Neural progenitor cell (in vitro differentiated cells): ENCODE results near the gene BRSK2. TPM values are rescaled to one million over a fixed set of nuclear protein-coding genes. Genes with fewer than 3 reads are reported as not detected.

Experiments
- DNase-seq: peaks from one replicate; pipeline ENCODE4 v3.0.0-alpha.2; 2016; ENCODE audit warnings: low spot score
- H2AFZ ChIP-seq: fragments of 200-600 bp; sonication (generic); replicated peaks from 2 replicates; pipeline ENCODE4 v1.6.1; 2016; ENCODE audit warnings: antibody characterized with exemption
- H3F3A ChIP-seq: fragments of 200-600 bp; sonication (generic); 2 replicates; pipeline ENCODE4 v1.6.1; 2016; ENCODE audit warnings: antibody characterized with exemption, low read depth
- H3K27ac ChIP-seq: fragments of 200-600 bp; sonication (generic); 2 replicates; pipeline ENCODE4 v1.5.1; 2016; ENCODE audit warnings: mild to moderate bottlenecking
- H3K27me3 ChIP-seq: fragments of 200-600 bp; sonication (generic); 2 replicates; pipeline ENCODE4 v1.6.1; 2016; ENCODE audit warnings: mild to moderate bottlenecking, moderate library complexity
- H3K36me3 ChIP-seq: fragments of 200-600 bp; sonication (generic); 2 replicates; pipeline ENCODE4 v1.5.1; 2016
- H3K4me1 ChIP-seq: fragments of 200-600 bp; sonication (generic); 2 replicates; pipeline ENCODE4 v1.6.1; 2016; ENCODE audit warnings: mixed run types
- H3K4me2 ChIP-seq: fragments of 200-600 bp; sonication (generic); 2 replicates; pipeline ENCODE4 v1.6.1; 2016
- H3K4me3 ChIP-seq: fragments of 200-600 bp; sonication (generic); 2 replicates; pipeline ENCODE4 v1.5.1; 2016
- H3K79me2 ChIP-seq: fragments of 200-600 bp; sonication (generic); 2 replicates; pipeline ENCODE4 v1.6.1; 2016; ENCODE audit warnings: low read depth
- H3K9ac ChIP-seq: fragments of 200-600 bp; sonication (generic); 2 replicates; pipeline ENCODE4 v1.6.1; 2016
- H3K9me3 ChIP-seq: fragments of 200-600 bp; sonication (generic); 2 replicates; pipeline ENCODE4 v1.5.1; 2016; ENCODE audit warnings: low read depth
- H4K20me1 ChIP-seq: fragments of 200-600 bp; sonication (generic); 2 replicates; pipeline ENCODE4 v1.6.1; 2016; ENCODE audit warnings: low read depth
- H3K27ac Mint-ChIP-seq: 3 replicates; pipeline ENCODE4 v1.8.0; 2021; ENCODE audit warnings: mixed read lengths
- H3K27me3 Mint-ChIP-seq: 2 replicates; pipeline ENCODE4 v1.8.0; 2022; ENCODE audit warnings: low read depth, mild to moderate bottlenecking, inconsistent platforms, moderate library complexity, mixed read lengths; ENCODE audit not compliant: insufficient read depth
- H3K36me3 Mint-ChIP-seq: 3 replicates; pipeline ENCODE4 v1.8.0; 2021; ENCODE audit warnings: mixed read lengths
- H3K4me1 Mint-ChIP-seq: 3 replicates; pipeline ENCODE4 v1.8.0; 2021; ENCODE audit warnings: mixed read lengths
- H3K4me3 Mint-ChIP-seq: 3 replicates; pipeline ENCODE4 v1.8.0; 2021; ENCODE audit warnings: mild to moderate bottlenecking, moderate library complexity, mixed read lengths
- H3K9me3 Mint-ChIP-seq: 3 replicates; pipeline ENCODE4 v1.8.0; 2020; ENCODE audit warnings: mixed read lengths
- CTCF ChIP-seq: fragments of 200-600 bp; sonication (generic); IDR thresholded peaks from 2 replicates; pipeline ENCODE4 v1.5.1; 2017; ENCODE audit warnings: antibody characterized with exemption, mild to moderate bottlenecking
- EZH2 ChIP-seq: fragments of 200-600 bp; sonication (generic); IDR thresholded peaks from 2 replicates; pipeline ENCODE4 v1.6.1; 2017; ENCODE audit warnings: antibody characterized with exemption, mild to moderate bottlenecking, moderate library complexity
- EZH2phosphoT487 ChIP-seq: fragments of 200-600 bp; sonication (generic); IDR thresholded peaks from 2 replicates; pipeline ENCODE4 v1.6.1; 2017; ENCODE audit warnings: antibody characterized with exemption
- total RNA-seq: library from RNA; depleted of rRNA; stranded (reverse); fragments of >200 nt; gene quantifications from 2 replicates; pipeline ENCODE4 v1.2.3, GENCODE V29; 2015; ENCODE audit warnings: low replicate concordance

The BRSK2 gene
- total RNA-seq, 1 donor from 2014 or later: 8.2 TPM

GRCh38 chr11:1425439-1425838 lies 35.7 kb downstream of the BRSK2 start:
- Histone ChIP-seq H4K20me1 (peaks cover 47% of the 10 kb centered on the region), H3K27me3 (no peaks in the 10 kb centered on the region), H3K4me2 (no peak overlapping the region), H2AFZ (no peak overlapping the region), H3K4me1 (no peaks in the 10 kb centered on the region), H3K27ac (no peak overlapping the region), H3K9me3 (no peaks in the 10 kb centered on the region), H3K36me3 (no peaks in the 10 kb centered on the region), H3K79me2 (no peaks in the 10 kb centered on the region), H3K9ac (no peak overlapping the region), H3K4me3 (no peak overlapping the region), H3F3A (no peaks in the 10 kb centered on the region)
- Mint-ChIP-seq H3K4me1 (no peaks in the 10 kb centered on the region), H3K36me3 (no peaks in the 10 kb centered on the region), H3K4me3 (no peak overlapping the region), H3K27me3 (peaks cover 6% of the 10 kb centered on the region), H3K27ac (no peak overlapping the region), H3K9me3 (no peaks in the 10 kb centered on the region)
- DNase-seq: no peak
- TF ChIP-seq EZH2phosphoT487: no peak
- TF ChIP-seq EZH2: no peak
- TF ChIP-seq CTCF: no peak

GRCh38 chr11:1428762-1429316 lies 39.1 kb downstream of the BRSK2 start:
- no peaks in the 10 kb centered on the region for H3K27me3 ChIP-seq
- TF ChIP-seq CTCF (no peak), EZH2 (no peak), EZH2phosphoT487 (no peak)

GRCh38 chr11:1433568-1433967 lies 43.8 kb downstream of the BRSK2 start:
- H3K4me1 Mint-ChIP-seq: no peaks in the 10 kb centered on the region
- Histone ChIP-seq H3K9ac (no peak overlapping the region), H2AFZ (no peak overlapping the region), H3K4me1 (peaks cover 8% of the 10 kb centered on the region), H3F3A (peaks cover 2% of the 10 kb centered on the region), H4K20me1 (peaks cover 37% of the 10 kb centered on the region), H3K79me2 (no peaks in the 10 kb centered on the region), H3K27me3 (no peaks in the 10 kb centered on the region), H3K27ac (no peak overlapping the region), H3K4me3 (no peak overlapping the region), H3K9me3 (no peaks in the 10 kb centered on the region), H3K4me2 (no peak overlapping the region), H3K36me3 (no peaks in the 10 kb centered on the region)
- H3K27ac Mint-ChIP-seq: no peak overlapping the region
- TF ChIP-seq EZH2phosphoT487 (no peak), EZH2 (no peak), CTCF (no peak)
- H3K4me3 Mint-ChIP-seq: no peak overlapping the region
- no peak for DNase-seq
- H3K9me3 Mint-ChIP-seq: no peaks in the 10 kb centered on the region
- no peaks in the 10 kb centered on the region for H3K36me3 Mint-ChIP-seq
- H3K27me3 Mint-ChIP-seq: peaks cover 3% of the 10 kb centered on the region

More at GRCh38 chr11:1428762-1429316, 39.1 kb downstream of the BRSK2 start:
- peak overlapping the region; percentile 69 for H3K4me3 Mint-ChIP-seq
- DNase-seq: no peak
- H3K27ac Mint-ChIP-seq: no peak overlapping the region
- H3K9me3 ChIP-seq: no peaks in the 10 kb centered on the region
- H3K27me3 Mint-ChIP-seq: peaks cover 6% of the 10 kb centered on the region
- no peaks in the 10 kb centered on the region for H3F3A ChIP-seq
- no peaks in the 10 kb centered on the region for H3K4me1 ChIP-seq
- H3K9ac ChIP-seq: no peak overlapping the region
- no peak overlapping the region for H2AFZ ChIP-seq
- no peaks in the 10 kb centered on the region for H3K9me3 Mint-ChIP-seq
- no peak overlapping the region for H3K4me3 ChIP-seq
- no peak overlapping the region for H3K27ac ChIP-seq
- no peak overlapping the region for H3K4me2 ChIP-seq
- no peaks in the 10 kb centered on the region for H3K79me2 ChIP-seq
- H4K20me1 ChIP-seq: peaks cover 40% of the 10 kb centered on the region
- no peaks in the 10 kb centered on the region for H3K36me3 ChIP-seq
- no peaks in the 10 kb centered on the region for H3K4me1 Mint-ChIP-seq
- no peaks in the 10 kb centered on the region for H3K36me3 Mint-ChIP-seq
